HCT116 (cell line): ENCODE data around the gene IRF8. TPM values are rescaled to one million over a fixed set of nuclear protein-coding genes. Genes with fewer than 3 reads are reported as not detected.

Source experiments
- ATAC-seq: fragments of 200-7000 bp; cut with Tn5 transposase; 2 replicates; pipeline ENCODE4 v1.9.1; 2020; ENCODE audit warnings: mild to moderate bottlenecking, moderate library complexity
- BruUV-seq: library from RNA; stranded (reverse); fragments of 400-500 nt; replicated peaks from 2 replicates; lab custom pipeline; 2021; lab: Mats Ljungman, UMichigan
- CTCF ChIA-PET: fragments of 300-600 bp; sonication (Branson Sonifier 250); formaldehyde crosslinking; loops from one replicate; lab custom pipeline; 2021; ENCODE audit warnings: antibody characterized with exemption; lab: Charles Lee
- POLR2A ChIA-PET: fragments of 300-600, 350-600 bp; sonication (Branson Sonifier 250); formaldehyde crosslinking; loops from one replicate; lab custom pipeline; 2021; ENCODE audit warnings: antibody characterized with exemption; lab: Charles Lee
- RAD21 ChIA-PET, 2 experiments: fragments of 300-600 bp; sonication (Branson Sonifier 250); formaldehyde crosslinking; loops; one replicate each; lab custom pipeline; 2023; ENCODE audit warnings: low total read pairs in 2 of 2; ENCODE audit not compliant: uncharacterized antibody in 2 of 2, unreplicated experiment in 2 of 2, low non-redundant PET in 1 of 2; lab: Charles Lee
- DNase-seq: peaks from one replicate; pipeline ENCODE4 v3.0.0-alpha.2; 2010; ENCODE audit warnings: low read depth, low spot score
- H2AFZ ChIP-seq: fragments of 200-600 bp; shearing (Covaris generic), sonication (generic); 2 replicates; pipeline ENCODE4 v1.6.1; 2017; ENCODE audit warnings: low read depth, mixed run types, mixed read lengths, antibody characterized with exemption, low read length; ENCODE audit not compliant: poor library complexity, severe bottlenecking
- H3K27ac ChIP-seq: 2 replicates; pipeline ENCODE4 v1.5.1; 2012; ENCODE audit warnings: low read depth, low read length
- H3K27me3 ChIP-seq: fragments of 200-600 bp; sonication (generic); 2 replicates; pipeline ENCODE4 v1.6.1; 2016; ENCODE audit warnings: mixed run types, low read length, mixed read lengths; ENCODE audit not compliant: insufficient read depth
- H3K36me3 ChIP-seq, 2 experiments: fragments of 200-500 bp in 1 of 2; fragments of 200-600 bp in 1 of 2; sonication (Bioruptor generic) in 1 of 2; sonication (generic) in 1 of 2; 2 replicates each; pipeline versions ENCODE4 v1.5.1 to v1.6.1; 2014 to 2016; ENCODE audit warnings: low read length in 2 of 2, inconsistent platforms in 1 of 2, mixed read lengths in 1 of 2, mixed run types in 1 of 2; ENCODE audit not compliant: insufficient read depth in 2 of 2, control insufficient read depth in 1 of 2
- H3K4me1 ChIP-seq, 2 experiments: fragments of 200-600 bp in 1 of 2; sonication (generic) in 1 of 2; 2 replicates each; pipeline versions ENCODE4 v1.5.1 to v1.6.1; 2012 to 2017; ENCODE audit warnings: low read length in 2 of 2, inconsistent platforms in 1 of 2, mild to moderate bottlenecking in 1 of 2, mixed read lengths in 1 of 2, mixed run types in 1 of 2, moderate library complexity in 1 of 2; ENCODE audit not compliant: insufficient read depth in 2 of 2, control insufficient read depth in 1 of 2
- H3K4me2 ChIP-seq: fragments of 200-600 bp; sonication (generic); 2 replicates; pipeline ENCODE4 v1.6.1; 2017; ENCODE audit warnings: mixed run types, low read length, mixed read lengths
- H3K4me3 ChIP-seq, 2 experiments: fragments of 200-600 bp in 1 of 2; sonication (generic) in 1 of 2; replicated peaks in 1 of 2; 2 replicates each; pipeline ENCODE4 v1.5.1; 2011 to 2016; ENCODE audit warnings: low read length in 2 of 2, control low read depth in 1 of 2, low read depth in 1 of 2, mild to moderate bottlenecking in 1 of 2, mixed read lengths in 1 of 2, mixed run types in 1 of 2
- H3K79me2 ChIP-seq: fragments of 200-600 bp; sonication (generic); 2 replicates; pipeline ENCODE4 v1.6.1; 2017; ENCODE audit warnings: mild to moderate bottlenecking, mixed run types, low read length, moderate library complexity, mixed read lengths; ENCODE audit not compliant: insufficient read depth
- H3K9ac ChIP-seq: fragments of 200-600 bp; sonication (generic); 2 replicates; pipeline ENCODE4 v1.6.1; 2016; ENCODE audit warnings: low read length, mixed read lengths
- H3K9me2 ChIP-seq: fragments of 200-600 bp; sonication (generic), shearing (Covaris generic); 2 replicates; pipeline ENCODE4 v1.6.1; 2017; ENCODE audit warnings: mixed run types, mild to moderate bottlenecking, moderate library complexity; ENCODE audit not compliant: insufficient read depth
- H3K9me3 ChIP-seq, 2 experiments: fragments of 200-500 bp in 1 of 2; fragments of 200-600 bp in 1 of 2; sonication (Bioruptor generic) in 1 of 2; sonication (generic) in 1 of 2; 2 replicates each; pipeline ENCODE4 v1.6.1; 2014 to 2017; ENCODE audit warnings: low read length in 2 of 2, mixed read lengths in 2 of 2, inconsistent platforms in 1 of 2, low read depth in 1 of 2, mild to moderate bottlenecking in 1 of 2, mixed run types in 1 of 2, moderate library complexity in 1 of 2; ENCODE audit not compliant: control insufficient read depth in 1 of 2, insufficient read depth in 1 of 2
- H4K20me1 ChIP-seq: fragments of 200-600 bp; sonication (generic), shearing (Covaris generic); 2 replicates; pipeline ENCODE4 v1.6.1; 2017; ENCODE audit warnings: mixed run types, mild to moderate bottlenecking, moderate library complexity; ENCODE audit not compliant: insufficient read depth
- CEBPB ChIP-seq: IDR thresholded peaks from 2 replicates; pipeline ENCODE4 v1.6.1; 2012; ENCODE audit warnings: low read depth
- EGR1 ChIP-seq: IDR thresholded peaks from 2 replicates; pipeline ENCODE4 v1.6.1; 2012; ENCODE audit warnings: low read depth
- ELF1 ChIP-seq: IDR thresholded peaks from 2 replicates; pipeline ENCODE4 v1.6.1; 2012; ENCODE audit warnings: low read depth, borderline replicate concordance
- EZH2 ChIP-seq: fragments of 200-600 bp; sonication (generic); IDR thresholded peaks from 2 replicates; pipeline ENCODE4 v1.6.1; 2017; ENCODE audit warnings: antibody characterized with exemption, mixed run types
- FOSL1 ChIP-seq: IDR thresholded peaks from 2 replicates; pipeline ENCODE4 v1.6.1; 2012; ENCODE audit warnings: low read depth
- JUND ChIP-seq: IDR thresholded peaks from 2 replicates; pipeline ENCODE4 v1.6.1; 2012
- RAD21 ChIP-seq: IDR thresholded peaks from 2 replicates; pipeline ENCODE4 v1.6.1; 2012; ENCODE audit warnings: low read depth, mild to moderate bottlenecking
- SP1 ChIP-seq: IDR thresholded peaks from 2 replicates; pipeline ENCODE4 v1.6.1; 2012; ENCODE audit warnings: low read depth
- TCF7L2 ChIP-seq: IDR thresholded peaks from 2 replicates; pipeline ENCODE4 v1.7.0; 2011; ENCODE audit warnings: borderline replicate concordance, inconsistent platforms; ENCODE audit not compliant: insufficient read depth, insufficient read length; ENCODE audit errors: extremely low read depth
- YY1 ChIP-seq: IDR thresholded peaks from 2 replicates; pipeline ENCODE4 v1.6.1; 2011; ENCODE audit warnings: low read length, low read depth, moderate library complexity, mild to moderate bottlenecking; ENCODE audit not compliant: insufficient replicate concordance; ENCODE audit errors: extremely low read depth
- intact Hi-C: fragments of 100-400 bp; cut with micrococcal nuclease; formaldehyde crosslinking; loops from 2 replicates; pipeline ENCODE4 v1.10.0; 2022
- total RNA-seq: library from RNA; stranded (reverse); gene quantifications from one replicate; pipeline ENCODE4 v1.2.1, GENCODE V29; 2021; ENCODE audit not compliant: unreplicated experiment
- TF ChIP-seq, protein P1 (sequence below): IDR thresholded peaks from 2 replicates; pipeline ENCODE4 v1.6.1; 2011; ENCODE audit warnings: mild to moderate bottlenecking, low read length, moderate library complexity; ENCODE audit not compliant: insufficient replicate concordance; ENCODE audit errors: extremely low read depth
- TF ChIP-seq, protein P2 (sequence below), 3 experiments: fragments of 200-600 bp in 1 of 3; sonication (generic) in 1 of 3; IDR thresholded peaks in 2 of 3; conservative IDR thresholded peaks in 1 of 3; 2 replicates each; pipeline ENCODE4 v1.5.1; 2012 to 2017; ENCODE audit warnings: low read depth in 2 of 3, low read length in 2 of 3, antibody characterized with exemption in 1 of 3, borderline replicate concordance in 1 of 3, control low read depth in 1 of 3, mild to moderate bottlenecking in 1 of 3, mixed read lengths in 1 of 3, mixed run types in 1 of 3, moderate library complexity in 1 of 3; ENCODE audit not compliant: insufficient read depth in 1 of 3
- TF ChIP-seq, protein P3 (sequence below): IDR thresholded peaks from 2 replicates; pipeline ENCODE4 v1.6.1; 2012
- TF ChIP-seq, protein P4 (sequence below): IDR thresholded peaks from 2 replicates; pipeline ENCODE4 v1.6.1; 2012; ENCODE audit warnings: low read depth

The IRF8 gene
- total RNA-seq, 1 experiment from 2014 or later: 0.61 TPM

DNA sequence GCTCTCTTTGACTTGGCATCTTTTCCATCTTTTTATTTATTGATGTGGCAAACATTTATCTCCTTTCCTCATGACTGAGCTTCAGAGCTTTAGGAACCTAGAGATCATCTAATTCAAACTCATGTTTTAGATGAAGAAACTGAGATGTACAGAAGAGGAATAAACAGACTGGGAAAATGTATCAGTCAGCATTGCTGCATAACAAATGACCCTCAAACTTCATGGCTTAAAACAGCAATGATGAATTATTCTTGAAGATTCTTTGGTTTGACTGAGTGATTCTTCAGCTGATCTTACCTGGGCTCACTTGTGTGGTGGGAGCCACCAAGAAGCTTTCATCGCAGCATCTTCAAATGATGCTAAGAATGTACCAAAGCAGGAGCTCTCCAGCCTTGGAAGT, 44.0 kb upstream of the IRF8 start:
- Histone ChIP-seq H2AFZ (no peak overlapping the region), H3K4me2 (no peak overlapping the region), H3K4me3 (no peak overlapping the region), H3K79me2 (no peaks in the 10 kb centered on the region), H3K9me3 (peaks cover 0 to 7% of the 10 kb centered on the region in 2 experiments; a peak in 1 of 4 replicates), H4K20me1 (no peaks in the 10 kb centered on the region), H3K27ac (no peak overlapping the region), H3K9ac (no peak overlapping the region), H3K36me3 (no peaks in the 10 kb centered on the region), H3K4me1 (no peaks in the 10 kb centered on the region), H3K27me3 (peaks cover 19% of the 10 kb centered on the region), H3K9me2 (no peaks in the 10 kb centered on the region)
- TF ChIP-seq, protein P1, sequence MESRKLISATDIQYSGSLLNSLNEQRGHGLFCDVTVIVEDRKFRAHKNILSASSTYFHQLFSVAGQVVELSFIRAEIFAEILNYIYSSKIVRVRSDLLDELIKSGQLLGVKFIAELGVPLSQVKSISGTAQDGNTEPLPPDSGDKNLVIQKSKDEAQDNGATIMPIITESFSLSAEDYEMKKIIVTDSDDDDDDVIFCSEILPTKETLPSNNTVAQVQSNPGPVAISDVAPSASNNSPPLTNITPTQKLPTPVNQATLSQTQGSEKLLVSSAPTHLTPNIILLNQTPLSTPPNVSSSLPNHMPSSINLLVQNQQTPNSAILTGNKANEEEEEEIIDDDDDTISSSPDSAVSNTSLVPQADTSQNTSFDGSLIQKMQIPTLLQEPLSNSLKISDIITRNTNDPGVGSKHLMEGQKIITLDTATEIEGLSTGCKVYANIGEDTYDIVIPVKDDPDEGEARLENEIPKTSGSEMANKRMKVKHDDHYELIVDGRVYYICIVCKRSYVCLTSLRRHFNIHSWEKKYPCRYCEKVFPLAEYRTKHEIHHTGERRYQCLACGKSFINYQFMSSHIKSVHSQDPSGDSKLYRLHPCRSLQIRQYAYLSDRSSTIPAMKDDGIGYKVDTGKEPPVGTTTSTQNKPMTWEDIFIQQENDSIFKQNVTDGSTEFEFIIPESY: no peak
- TF ChIP-seq, protein P2, sequence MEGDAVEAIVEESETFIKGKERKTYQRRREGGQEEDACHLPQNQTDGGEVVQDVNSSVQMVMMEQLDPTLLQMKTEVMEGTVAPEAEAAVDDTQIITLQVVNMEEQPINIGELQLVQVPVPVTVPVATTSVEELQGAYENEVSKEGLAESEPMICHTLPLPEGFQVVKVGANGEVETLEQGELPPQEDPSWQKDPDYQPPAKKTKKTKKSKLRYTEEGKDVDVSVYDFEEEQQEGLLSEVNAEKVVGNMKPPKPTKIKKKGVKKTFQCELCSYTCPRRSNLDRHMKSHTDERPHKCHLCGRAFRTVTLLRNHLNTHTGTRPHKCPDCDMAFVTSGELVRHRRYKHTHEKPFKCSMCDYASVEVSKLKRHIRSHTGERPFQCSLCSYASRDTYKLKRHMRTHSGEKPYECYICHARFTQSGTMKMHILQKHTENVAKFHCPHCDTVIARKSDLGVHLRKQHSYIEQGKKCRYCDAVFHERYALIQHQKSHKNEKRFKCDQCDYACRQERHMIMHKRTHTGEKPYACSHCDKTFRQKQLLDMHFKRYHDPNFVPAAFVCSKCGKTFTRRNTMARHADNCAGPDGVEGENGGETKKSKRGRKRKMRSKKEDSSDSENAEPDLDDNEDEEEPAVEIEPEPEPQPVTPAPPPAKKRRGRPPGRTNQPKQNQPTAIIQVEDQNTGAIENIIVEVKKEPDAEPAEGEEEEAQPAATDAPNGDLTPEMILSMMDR (IDR thresholded peaks at IDR 0.05 in 2 of 3, conservative IDR thresholded peaks at IDR 0.05 in 1 of 3; ENCODE audit: borderline replicate concordance in 1 of 3, insufficient read depth in 1 of 3, low read depth in 2 of 3, low read length in 2 of 3): no peak
- TF ChIP-seq RAD21 (no peak), FOSL1 (no peak), EZH2 (no peak), ELF1 (no peak), SP1 (no peak), EGR1 (no peak), JUND (no peak), YY1 (no peak), CEBPB (no peak), TCF7L2 (no peak)
- TF ChIP-seq, protein P3, sequence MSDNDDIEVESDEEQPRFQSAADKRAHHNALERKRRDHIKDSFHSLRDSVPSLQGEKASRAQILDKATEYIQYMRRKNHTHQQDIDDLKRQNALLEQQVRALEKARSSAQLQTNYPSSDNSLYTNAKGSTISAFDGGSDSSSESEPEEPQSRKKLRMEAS: no peak
- TF ChIP-seq, protein P4, sequence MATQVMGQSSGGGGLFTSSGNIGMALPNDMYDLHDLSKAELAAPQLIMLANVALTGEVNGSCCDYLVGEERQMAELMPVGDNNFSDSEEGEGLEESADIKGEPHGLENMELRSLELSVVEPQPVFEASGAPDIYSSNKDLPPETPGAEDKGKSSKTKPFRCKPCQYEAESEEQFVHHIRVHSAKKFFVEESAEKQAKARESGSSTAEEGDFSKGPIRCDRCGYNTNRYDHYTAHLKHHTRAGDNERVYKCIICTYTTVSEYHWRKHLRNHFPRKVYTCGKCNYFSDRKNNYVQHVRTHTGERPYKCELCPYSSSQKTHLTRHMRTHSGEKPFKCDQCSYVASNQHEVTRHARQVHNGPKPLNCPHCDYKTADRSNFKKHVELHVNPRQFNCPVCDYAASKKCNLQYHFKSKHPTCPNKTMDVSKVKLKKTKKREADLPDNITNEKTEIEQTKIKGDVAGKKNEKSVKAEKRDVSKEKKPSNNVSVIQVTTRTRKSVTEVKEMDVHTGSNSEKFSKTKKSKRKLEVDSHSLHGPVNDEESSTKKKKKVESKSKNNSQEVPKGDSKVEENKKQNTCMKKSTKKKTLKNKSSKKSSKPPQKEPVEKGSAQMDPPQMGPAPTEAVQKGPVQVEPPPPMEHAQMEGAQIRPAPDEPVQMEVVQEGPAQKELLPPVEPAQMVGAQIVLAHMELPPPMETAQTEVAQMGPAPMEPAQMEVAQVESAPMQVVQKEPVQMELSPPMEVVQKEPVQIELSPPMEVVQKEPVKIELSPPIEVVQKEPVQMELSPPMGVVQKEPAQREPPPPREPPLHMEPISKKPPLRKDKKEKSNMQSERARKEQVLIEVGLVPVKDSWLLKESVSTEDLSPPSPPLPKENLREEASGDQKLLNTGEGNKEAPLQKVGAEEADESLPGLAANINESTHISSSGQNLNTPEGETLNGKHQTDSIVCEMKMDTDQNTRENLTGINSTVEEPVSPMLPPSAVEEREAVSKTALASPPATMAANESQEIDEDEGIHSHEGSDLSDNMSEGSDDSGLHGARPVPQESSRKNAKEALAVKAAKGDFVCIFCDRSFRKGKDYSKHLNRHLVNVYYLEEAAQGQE: no peak
- RAD21 ChIA-PET: no interaction called here
- intact Hi-C loops: no loop called here
- ATAC-seq (no peak), DNase-seq (no peak)
- no TSS peak for BruUV-seq
- POLR2A ChIA-PET: no interaction called here
- CTCF ChIA-PET: no interaction called here
